ENCODE data around the gene ANKRD23. TPM values are rescaled to one million over a fixed set of nuclear protein-coding genes. Genes with fewer than 3 reads are reported as not detected.
"Not testable (repeated sequence)": the region's sequence is repeated elsewhere in the genome, so short reads cannot be mapped to it uniquely, and the experiment has no call there.

The ANKRD23 gene
- total RNA-seq, 1 donor: 2.3 TPM

GRCh38 chr2:96801005-96801785 lies 42.6 kb downstream of the ANKRD23 start:
- no peak overlapping the region for H3K4me3 ChIP-seq (ENCODE audit: low read depth, low read length)
- TF ChIP-seq, protein P1, sequence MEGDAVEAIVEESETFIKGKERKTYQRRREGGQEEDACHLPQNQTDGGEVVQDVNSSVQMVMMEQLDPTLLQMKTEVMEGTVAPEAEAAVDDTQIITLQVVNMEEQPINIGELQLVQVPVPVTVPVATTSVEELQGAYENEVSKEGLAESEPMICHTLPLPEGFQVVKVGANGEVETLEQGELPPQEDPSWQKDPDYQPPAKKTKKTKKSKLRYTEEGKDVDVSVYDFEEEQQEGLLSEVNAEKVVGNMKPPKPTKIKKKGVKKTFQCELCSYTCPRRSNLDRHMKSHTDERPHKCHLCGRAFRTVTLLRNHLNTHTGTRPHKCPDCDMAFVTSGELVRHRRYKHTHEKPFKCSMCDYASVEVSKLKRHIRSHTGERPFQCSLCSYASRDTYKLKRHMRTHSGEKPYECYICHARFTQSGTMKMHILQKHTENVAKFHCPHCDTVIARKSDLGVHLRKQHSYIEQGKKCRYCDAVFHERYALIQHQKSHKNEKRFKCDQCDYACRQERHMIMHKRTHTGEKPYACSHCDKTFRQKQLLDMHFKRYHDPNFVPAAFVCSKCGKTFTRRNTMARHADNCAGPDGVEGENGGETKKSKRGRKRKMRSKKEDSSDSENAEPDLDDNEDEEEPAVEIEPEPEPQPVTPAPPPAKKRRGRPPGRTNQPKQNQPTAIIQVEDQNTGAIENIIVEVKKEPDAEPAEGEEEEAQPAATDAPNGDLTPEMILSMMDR (IDR thresholded peaks at IDR 0.05; ENCODE audit: insufficient read depth, low read length): peak; percentile 85
- DNase-seq (ENCODE audit: low read depth): peak; percentile 51

GRCh38 chr2:96800061-96801004 lies 43.5 kb downstream of the ANKRD23 start:
- no peak for DNase-seq (ENCODE audit: low read depth)
- TF ChIP-seq, protein P1 (IDR thresholded peaks at IDR 0.05; ENCODE audit: insufficient read depth, low read length): no peak
- no peak overlapping the region for H3K4me3 ChIP-seq (ENCODE audit: low read depth, low read length)

GRCh38 chr2:96799623-96799935 lies 44.2 kb downstream of the ANKRD23 start:
- no peak overlapping the region for H3K4me3 ChIP-seq (ENCODE audit: low read depth, low read length)
- DNase-seq (ENCODE audit: low read depth): no peak
- TF ChIP-seq, protein P1 (IDR thresholded peaks at IDR 0.05; ENCODE audit: insufficient read depth, low read length): no peak

- no peak overlapping the region for H3K4me3 ChIP-seq (ENCODE audit: low read depth, low read length)
- DNase-seq (ENCODE audit: low read depth): no peak
- TF ChIP-seq, protein P1 (IDR thresholded peaks at IDR 0.05; ENCODE audit: insufficient read depth, low read length): no peak
Observed at GRCh38 chr2:96798733-96799622, 44.8 kb downstream of the ANKRD23 start.

DNA sequence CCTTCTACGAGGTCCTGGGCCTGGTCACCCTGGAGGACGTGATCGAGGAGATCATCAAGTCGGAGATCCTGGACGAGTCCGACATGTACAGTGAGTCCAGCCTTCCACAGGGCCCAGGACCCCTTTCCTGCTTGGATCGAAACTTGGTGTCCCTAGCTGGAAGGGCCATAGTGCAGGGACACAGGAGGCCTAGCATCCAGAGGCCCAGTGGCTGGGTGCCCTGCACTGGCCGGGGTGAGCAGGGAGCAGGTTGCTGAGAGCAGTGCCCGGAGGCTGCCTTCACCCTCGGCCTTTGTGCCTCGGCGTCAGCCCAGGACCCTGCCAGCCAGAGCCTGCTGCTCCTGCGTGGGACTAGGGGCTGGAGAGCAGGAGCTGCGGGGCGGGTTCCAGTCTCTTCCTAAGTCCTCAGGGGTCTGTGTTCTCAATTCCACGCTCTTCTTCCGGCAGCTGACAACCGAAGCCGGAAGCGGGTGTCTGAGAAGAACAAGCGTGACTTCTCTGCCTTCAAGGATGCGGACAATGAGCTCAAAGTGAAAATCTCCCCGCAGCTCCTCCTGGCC lies 46.7 kb downstream of the ANKRD23 start:
- no peak for DNase-seq (ENCODE audit: low read depth)
- TF ChIP-seq, protein P1 (IDR thresholded peaks at IDR 0.05; ENCODE audit: insufficient read depth, low read length): no peak
- H3K4me3 ChIP-seq (ENCODE audit: low read depth, low read length): no peak overlapping the region

DNA sequence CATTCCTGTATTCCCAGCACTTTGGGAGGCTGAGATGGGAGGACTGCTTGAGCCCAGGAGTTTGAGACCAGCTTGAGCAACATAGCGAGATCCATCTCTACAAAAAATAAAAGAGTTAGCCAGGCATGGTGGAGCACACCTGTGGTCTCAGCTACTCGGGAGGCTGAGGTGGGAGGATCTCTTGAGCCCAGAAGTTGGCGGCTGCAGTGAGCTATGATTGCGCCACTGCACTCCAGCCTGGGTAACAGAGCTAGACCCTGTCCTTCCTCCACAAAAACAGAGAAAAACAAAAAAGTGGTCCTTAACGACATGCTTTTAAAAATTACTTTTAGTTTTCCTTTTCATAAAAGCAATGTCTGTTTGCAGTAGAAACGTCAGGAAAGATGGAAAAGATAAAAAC lies 47.3 kb downstream of the ANKRD23 start:
- not testable (repeated sequence) for DNase-seq (ENCODE audit: low read depth); H3K4me3 ChIP-seq (ENCODE audit: low read depth, low read length)
